WTC11 (cell line): Measurements from ENCODE around the gene TGFBI. TPM values are rescaled to one million over a fixed set of nuclear protein-coding genes. Genes with fewer than 3 reads are reported as not detected.
A peak's percentile ranks its signal among the peaks of the same experiment; 100 is the strongest.

Experiments used
- ATF1 ChIP-seq: sonication (generic); formaldehyde crosslinking; IDR thresholded peaks from 2 replicates; pipeline ENCODE4 v1.8.1; 2023; ENCODE audit warnings: mild to moderate bottlenecking, moderate library complexity, missing genetic modification reagents
- CBFB ChIP-seq: sonication (generic); formaldehyde crosslinking; IDR thresholded peaks from 2 replicates; pipeline ENCODE4 v1.8.1; 2022; ENCODE audit warnings: mild to moderate bottlenecking, low read depth, missing genetic modification reagents
- CREB1 ChIP-seq: sonication (generic); formaldehyde crosslinking; IDR thresholded peaks from 2 replicates; pipeline ENCODE4 v1.8.0; 2023; ENCODE audit warnings: mild to moderate bottlenecking, missing genetic modification reagents
- ESRRA ChIP-seq: sonication (generic); formaldehyde crosslinking; IDR thresholded peaks from 2 replicates; pipeline ENCODE4 v1.8.1; 2022; ENCODE audit warnings: mild to moderate bottlenecking, missing genetic modification reagents, borderline replicate concordance
- ETV6 ChIP-seq: sonication (generic); formaldehyde crosslinking; IDR thresholded peaks from 2 replicates; pipeline ENCODE4 v1.8.1; 2022; ENCODE audit warnings: mild to moderate bottlenecking, missing genetic modification reagents
- GABPB1 ChIP-seq: sonication (generic); formaldehyde crosslinking; IDR thresholded peaks from 2 replicates; pipeline ENCODE4 v1.8.1; 2023; ENCODE audit warnings: mild to moderate bottlenecking, missing genetic modification reagents
- HMGA2 ChIP-seq: fragments of 250-450 bp; sonication (Bioruptor Pico); IDR thresholded peaks from 2 replicates; pipeline ENCODE4 v1.4.0; 2021; ENCODE audit warnings: mild to moderate bottlenecking, moderate library complexity
- NR2C2 ChIP-seq: sonication (generic); formaldehyde crosslinking; IDR thresholded peaks from 2 replicates; pipeline ENCODE4 v1.8.0; 2022; ENCODE audit warnings: mild to moderate bottlenecking, missing genetic modification reagents
- PRRX2 ChIP-seq: fragments of 250-450 bp; sonication (Bioruptor Pico); IDR thresholded peaks from 2 replicates; pipeline ENCODE4 v1.8.0; 2021; ENCODE audit warnings: mild to moderate bottlenecking
- RELA ChIP-seq: sonication (generic); formaldehyde crosslinking; IDR thresholded peaks from 2 replicates; pipeline ENCODE4 v1.8.1; 2022; ENCODE audit warnings: missing genetic modification reagents, mild to moderate bottlenecking, borderline replicate concordance
- SMAD3 ChIP-seq: sonication (generic); formaldehyde crosslinking; IDR thresholded peaks from 2 replicates; pipeline ENCODE4 v1.8.0; 2022; ENCODE audit warnings: missing genetic modification reagents, mild to moderate bottlenecking, borderline replicate concordance
- SP1 ChIP-seq: sonication (generic); formaldehyde crosslinking; conservative IDR thresholded peaks from 2 replicates; pipeline ENCODE4 v1.8.1; 2022; ENCODE audit warnings: missing genetic modification reagents
- TEAD1 ChIP-seq: sonication (generic); formaldehyde crosslinking; IDR thresholded peaks from 2 replicates; pipeline ENCODE4 v1.8.0; 2022; ENCODE audit warnings: mild to moderate bottlenecking, missing genetic modification reagents
- TP53 ChIP-seq: sonication (generic); formaldehyde crosslinking; IDR thresholded peaks from 2 replicates; pipeline ENCODE4 v1.8.1; 2023; ENCODE audit warnings: mild to moderate bottlenecking, missing genetic modification reagents
- ZNF138 ChIP-seq: sonication (generic); formaldehyde crosslinking; conservative IDR thresholded peaks from 2 replicates; pipeline ENCODE4 v1.8.1; 2022; ENCODE audit warnings: mild to moderate bottlenecking, moderate library complexity, missing genetic modification reagents
- ZNF317 ChIP-seq: sonication (generic); formaldehyde crosslinking; IDR thresholded peaks from 2 replicates; pipeline ENCODE4 v1.8.1; 2023; ENCODE audit warnings: low read depth, mild to moderate bottlenecking, moderate library complexity, missing genetic modification reagents, borderline replicate concordance
- total RNA-seq: library from RNA; stranded (reverse); gene quantifications from 3 replicates; pipeline ENCODE4 v1.2.3, GENCODE V29; 2021
- TF ChIP-seq, protein P1 (sequence below): sonication (generic); formaldehyde crosslinking; IDR thresholded peaks from 2 replicates; pipeline ENCODE4 v1.8.1; 2022; ENCODE audit warnings: missing genetic modification reagents, borderline replicate concordance
- TF ChIP-seq, protein P2 (sequence below): sonication (generic); formaldehyde crosslinking; IDR thresholded peaks from 2 replicates; pipeline ENCODE4 v1.8.1; 2023; ENCODE audit warnings: mild to moderate bottlenecking, missing genetic modification reagents
- TF ChIP-seq, protein P3 (sequence below): fragments of 250-450 bp; sonication (Bioruptor Pico); IDR thresholded peaks from 2 replicates; pipeline ENCODE4 v1.8.0; 2021; ENCODE audit warnings: mild to moderate bottlenecking
- TF ChIP-seq, protein P4 (sequence below): sonication (generic); formaldehyde crosslinking; IDR thresholded peaks from 2 replicates; pipeline ENCODE4 v1.8.0; 2023; ENCODE audit warnings: missing genetic modification reagents
- TF ChIP-seq, protein P5 (sequence below): sonication (generic); formaldehyde crosslinking; IDR thresholded peaks from 2 replicates; pipeline ENCODE4 v1.8.1; 2023; ENCODE audit warnings: mild to moderate bottlenecking, missing genetic modification reagents
- TF ChIP-seq, protein P6 (sequence below): fragments of 250-450 bp; sonication (Bioruptor Pico); IDR thresholded peaks from 2 replicates; pipeline ENCODE4 v1.9.0; 2021; ENCODE audit warnings: mild to moderate bottlenecking, borderline replicate concordance
- TF ChIP-seq, protein P7 (sequence below): sonication (generic); formaldehyde crosslinking; IDR thresholded peaks from 2 replicates; pipeline ENCODE4 v1.8.0; 2023; ENCODE audit warnings: mild to moderate bottlenecking, missing genetic modification reagents

The TGFBI gene
- total RNA-seq, 1 experiment from 2014 or later, result 7.2 TPM

DNA sequence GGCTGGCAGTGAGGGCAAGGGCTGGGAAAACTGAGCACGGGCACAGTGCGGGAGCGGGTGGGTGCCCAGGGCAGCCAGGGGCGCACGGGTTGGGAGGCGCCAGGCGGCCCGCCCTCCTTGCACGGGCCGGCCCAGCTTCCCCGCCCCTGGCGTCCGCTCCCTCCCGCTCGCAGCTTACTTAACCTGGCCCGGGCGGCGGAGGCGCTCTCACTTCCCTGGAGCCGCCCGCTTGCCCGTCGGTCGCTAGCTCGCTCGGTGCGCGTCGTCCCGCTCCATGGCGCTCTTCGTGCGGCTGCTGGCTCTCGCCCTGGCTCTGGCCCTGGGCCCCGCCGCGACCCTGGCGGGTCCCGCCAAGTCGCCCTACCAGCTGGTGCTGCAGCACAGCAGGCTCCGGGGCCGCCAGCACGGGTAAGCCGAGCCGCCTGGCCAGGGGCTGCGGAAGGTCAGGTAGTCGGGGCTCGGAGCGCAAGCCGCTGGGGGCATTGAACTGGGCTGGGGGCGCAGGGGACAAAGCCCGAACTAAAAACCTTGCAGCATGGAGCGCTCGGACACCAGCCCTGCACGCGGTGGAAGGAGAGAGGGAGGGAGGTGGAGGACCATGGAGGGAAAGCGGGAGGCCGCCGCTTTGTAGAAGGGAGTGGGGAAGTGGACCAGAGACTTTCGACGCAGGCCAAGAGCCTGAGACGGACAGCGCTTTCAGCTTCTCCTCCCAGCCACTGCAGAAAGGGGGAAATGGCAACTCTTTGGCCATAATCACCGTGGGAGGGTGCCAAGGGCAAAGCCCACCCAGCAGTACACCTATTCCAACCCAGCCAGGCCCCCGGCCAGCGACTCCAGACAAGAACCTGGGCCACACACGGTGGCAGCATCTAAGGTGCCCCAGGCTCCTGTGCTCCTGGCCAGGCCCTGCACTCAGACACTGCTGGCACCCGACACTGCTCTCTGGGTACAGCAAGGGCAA, at the start of gene TGFBI (continued):
- TF ChIP-seq, protein P1, sequence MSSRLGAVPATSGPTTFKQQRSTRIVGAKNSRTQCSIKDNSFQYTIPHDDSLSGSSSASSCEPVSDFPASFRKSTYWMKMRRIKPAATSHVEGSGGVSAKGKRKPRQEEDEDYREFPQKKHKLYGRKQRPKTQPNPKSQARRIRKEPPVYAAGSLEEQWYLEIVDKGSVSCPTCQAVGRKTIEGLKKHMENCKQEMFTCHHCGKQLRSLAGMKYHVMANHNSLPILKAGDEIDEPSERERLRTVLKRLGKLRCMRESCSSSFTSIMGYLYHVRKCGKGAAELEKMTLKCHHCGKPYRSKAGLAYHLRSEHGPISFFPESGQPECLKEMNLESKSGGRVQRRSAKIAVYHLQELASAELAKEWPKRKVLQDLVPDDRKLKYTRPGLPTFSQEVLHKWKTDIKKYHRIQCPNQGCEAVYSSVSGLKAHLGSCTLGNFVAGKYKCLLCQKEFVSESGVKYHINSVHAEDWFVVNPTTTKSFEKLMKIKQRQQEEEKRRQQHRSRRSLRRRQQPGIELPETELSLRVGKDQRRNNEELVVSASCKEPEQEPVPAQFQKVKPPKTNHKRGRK (CRISPR knock-in tag), result no peak
- TF ChIP-seq, protein P2, sequence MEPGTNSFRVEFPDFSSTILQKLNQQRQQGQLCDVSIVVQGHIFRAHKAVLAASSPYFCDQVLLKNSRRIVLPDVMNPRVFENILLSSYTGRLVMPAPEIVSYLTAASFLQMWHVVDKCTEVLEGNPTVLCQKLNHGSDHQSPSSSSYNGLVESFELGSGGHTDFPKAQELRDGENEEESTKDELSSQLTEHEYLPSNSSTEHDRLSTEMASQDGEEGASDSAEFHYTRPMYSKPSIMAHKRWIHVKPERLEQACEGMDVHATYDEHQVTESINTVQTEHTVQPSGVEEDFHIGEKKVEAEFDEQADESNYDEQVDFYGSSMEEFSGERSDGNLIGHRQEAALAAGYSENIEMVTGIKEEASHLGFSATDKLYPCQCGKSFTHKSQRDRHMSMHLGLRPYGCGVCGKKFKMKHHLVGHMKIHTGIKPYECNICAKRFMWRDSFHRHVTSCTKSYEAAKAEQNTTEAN (CRISPR knock-in tag), result no peak
- peak; percentile 62; the same call in 1 of the 2 replicates for TF ChIP-seq TP53 (CRISPR knock-in tag)
- TF ChIP-seq ZNF317 (CRISPR knock-in tag), result no peak
- peak; percentile 84 for TF ChIP-seq ETV6 (CRISPR knock-in tag)
- TF ChIP-seq, protein P3, sequence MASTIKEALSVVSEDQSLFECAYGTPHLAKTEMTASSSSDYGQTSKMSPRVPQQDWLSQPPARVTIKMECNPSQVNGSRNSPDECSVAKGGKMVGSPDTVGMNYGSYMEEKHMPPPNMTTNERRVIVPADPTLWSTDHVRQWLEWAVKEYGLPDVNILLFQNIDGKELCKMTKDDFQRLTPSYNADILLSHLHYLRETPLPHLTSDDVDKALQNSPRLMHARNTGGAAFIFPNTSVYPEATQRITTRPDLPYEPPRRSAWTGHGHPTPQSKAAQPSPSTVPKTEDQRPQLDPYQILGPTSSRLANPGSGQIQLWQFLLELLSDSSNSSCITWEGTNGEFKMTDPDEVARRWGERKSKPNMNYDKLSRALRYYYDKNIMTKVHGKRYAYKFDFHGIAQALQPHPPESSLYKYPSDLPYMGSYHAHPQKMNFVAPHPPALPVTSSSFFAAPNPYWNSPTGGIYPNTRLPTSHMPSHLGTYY (CRISPR knock-in tag), result no peak
- no peak for TF ChIP-seq ZNF138 (CRISPR knock-in tag)
- TF ChIP-seq, protein P4, sequence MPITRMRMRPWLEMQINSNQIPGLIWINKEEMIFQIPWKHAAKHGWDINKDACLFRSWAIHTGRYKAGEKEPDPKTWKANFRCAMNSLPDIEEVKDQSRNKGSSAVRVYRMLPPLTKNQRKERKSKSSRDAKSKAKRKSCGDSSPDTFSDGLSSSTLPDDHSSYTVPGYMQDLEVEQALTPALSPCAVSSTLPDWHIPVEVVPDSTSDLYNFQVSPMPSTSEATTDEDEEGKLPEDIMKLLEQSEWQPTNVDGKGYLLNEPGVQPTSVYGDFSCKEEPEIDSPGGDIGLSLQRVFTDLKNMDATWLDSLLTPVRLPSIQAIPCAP (CRISPR knock-in tag), result 0 out of 2 replicates have a peak, but pooled peaks have one; percentile 19
- TF ChIP-seq, protein P5, sequence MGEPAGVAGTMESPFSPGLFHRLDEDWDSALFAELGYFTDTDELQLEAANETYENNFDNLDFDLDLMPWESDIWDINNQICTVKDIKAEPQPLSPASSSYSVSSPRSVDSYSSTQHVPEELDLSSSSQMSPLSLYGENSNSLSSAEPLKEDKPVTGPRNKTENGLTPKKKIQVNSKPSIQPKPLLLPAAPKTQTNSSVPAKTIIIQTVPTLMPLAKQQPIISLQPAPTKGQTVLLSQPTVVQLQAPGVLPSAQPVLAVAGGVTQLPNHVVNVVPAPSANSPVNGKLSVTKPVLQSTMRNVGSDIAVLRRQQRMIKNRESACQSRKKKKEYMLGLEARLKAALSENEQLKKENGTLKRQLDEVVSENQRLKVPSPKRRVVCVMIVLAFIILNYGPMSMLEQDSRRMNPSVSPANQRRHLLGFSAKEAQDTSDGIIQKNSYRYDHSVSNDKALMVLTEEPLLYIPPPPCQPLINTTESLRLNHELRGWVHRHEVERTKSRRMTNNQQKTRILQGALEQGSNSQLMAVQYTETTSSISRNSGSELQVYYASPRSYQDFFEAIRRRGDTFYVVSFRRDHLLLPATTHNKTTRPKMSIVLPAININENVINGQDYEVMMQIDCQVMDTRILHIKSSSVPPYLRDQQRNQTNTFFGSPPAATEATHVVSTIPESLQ (CRISPR knock-in tag), result no peak
- no peak for TF ChIP-seq ATF1 (CRISPR knock-in tag)
- TF ChIP-seq, protein P6, sequence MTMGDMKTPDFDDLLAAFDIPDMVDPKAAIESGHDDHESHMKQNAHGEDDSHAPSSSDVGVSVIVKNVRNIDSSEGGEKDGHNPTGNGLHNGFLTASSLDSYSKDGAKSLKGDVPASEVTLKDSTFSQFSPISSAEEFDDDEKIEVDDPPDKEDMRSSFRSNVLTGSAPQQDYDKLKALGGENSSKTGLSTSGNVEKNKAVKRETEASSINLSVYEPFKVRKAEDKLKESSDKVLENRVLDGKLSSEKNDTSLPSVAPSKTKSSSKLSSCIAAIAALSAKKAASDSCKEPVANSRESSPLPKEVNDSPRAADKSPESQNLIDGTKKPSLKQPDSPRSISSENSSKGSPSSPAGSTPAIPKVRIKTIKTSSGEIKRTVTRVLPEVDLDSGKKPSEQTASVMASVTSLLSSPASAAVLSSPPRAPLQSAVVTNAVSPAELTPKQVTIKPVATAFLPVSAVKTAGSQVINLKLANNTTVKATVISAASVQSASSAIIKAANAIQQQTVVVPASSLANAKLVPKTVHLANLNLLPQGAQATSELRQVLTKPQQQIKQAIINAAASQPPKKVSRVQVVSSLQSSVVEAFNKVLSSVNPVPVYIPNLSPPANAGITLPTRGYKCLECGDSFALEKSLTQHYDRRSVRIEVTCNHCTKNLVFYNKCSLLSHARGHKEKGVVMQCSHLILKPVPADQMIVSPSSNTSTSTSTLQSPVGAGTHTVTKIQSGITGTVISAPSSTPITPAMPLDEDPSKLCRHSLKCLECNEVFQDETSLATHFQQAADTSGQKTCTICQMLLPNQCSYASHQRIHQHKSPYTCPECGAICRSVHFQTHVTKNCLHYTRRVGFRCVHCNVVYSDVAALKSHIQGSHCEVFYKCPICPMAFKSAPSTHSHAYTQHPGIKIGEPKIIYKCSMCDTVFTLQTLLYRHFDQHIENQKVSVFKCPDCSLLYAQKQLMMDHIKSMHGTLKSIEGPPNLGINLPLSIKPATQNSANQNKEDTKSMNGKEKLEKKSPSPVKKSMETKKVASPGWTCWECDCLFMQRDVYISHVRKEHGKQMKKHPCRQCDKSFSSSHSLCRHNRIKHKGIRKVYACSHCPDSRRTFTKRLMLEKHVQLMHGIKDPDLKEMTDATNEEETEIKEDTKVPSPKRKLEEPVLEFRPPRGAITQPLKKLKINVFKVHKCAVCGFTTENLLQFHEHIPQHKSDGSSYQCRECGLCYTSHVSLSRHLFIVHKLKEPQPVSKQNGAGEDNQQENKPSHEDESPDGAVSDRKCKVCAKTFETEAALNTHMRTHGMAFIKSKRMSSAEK (CRISPR knock-in tag), result no peak
- no peak for TF ChIP-seq NR2C2 (CRISPR knock-in tag)
- no peak for TF ChIP-seq ESRRA
- TF ChIP-seq, protein P7, sequence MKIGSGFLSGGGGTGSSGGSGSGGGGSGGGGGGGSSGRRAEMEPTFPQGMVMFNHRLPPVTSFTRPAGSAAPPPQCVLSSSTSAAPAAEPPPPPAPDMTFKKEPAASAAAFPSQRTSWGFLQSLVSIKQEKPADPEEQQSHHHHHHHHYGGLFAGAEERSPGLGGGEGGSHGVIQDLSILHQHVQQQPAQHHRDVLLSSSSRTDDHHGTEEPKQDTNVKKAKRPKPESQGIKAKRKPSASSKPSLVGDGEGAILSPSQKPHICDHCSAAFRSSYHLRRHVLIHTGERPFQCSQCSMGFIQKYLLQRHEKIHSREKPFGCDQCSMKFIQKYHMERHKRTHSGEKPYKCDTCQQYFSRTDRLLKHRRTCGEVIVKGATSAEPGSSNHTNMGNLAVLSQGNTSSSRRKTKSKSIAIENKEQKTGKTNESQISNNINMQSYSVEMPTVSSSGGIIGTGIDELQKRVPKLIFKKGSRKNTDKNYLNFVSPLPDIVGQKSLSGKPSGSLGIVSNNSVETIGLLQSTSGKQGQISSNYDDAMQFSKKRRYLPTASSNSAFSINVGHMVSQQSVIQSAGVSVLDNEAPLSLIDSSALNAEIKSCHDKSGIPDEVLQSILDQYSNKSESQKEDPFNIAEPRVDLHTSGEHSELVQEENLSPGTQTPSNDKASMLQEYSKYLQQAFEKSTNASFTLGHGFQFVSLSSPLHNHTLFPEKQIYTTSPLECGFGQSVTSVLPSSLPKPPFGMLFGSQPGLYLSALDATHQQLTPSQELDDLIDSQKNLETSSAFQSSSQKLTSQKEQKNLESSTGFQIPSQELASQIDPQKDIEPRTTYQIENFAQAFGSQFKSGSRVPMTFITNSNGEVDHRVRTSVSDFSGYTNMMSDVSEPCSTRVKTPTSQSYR, result no peak
- no peak for TF ChIP-seq SMAD3
- no peak for TF ChIP-seq CBFB (CRISPR knock-in tag)
- TF ChIP-seq HMGA2 (CRISPR knock-in tag), result no peak
- peak; percentile 81; the same call in 1 of the 2 replicates for TF ChIP-seq RELA (CRISPR knock-in tag)
- TF ChIP-seq GABPB1 (CRISPR knock-in tag), result peak; percentile 46
- 0 out of 2 replicates have a peak, but pooled peaks have one; percentile 50 for TF ChIP-seq TEAD1 (CRISPR knock-in tag)
- peak; percentile 59; the same call in 1 of the 2 replicates for TF ChIP-seq CREB1 (CRISPR knock-in tag)
- TF ChIP-seq PRRX2 (CRISPR knock-in tag), result no peak
- TF ChIP-seq SP1 (CRISPR knock-in tag), result peak; percentile 62; the same call in 1 of the 2 replicates
